Osteoblast (primary cell): ENCODE data around the gene FOXN4. TPM values are rescaled to one million over a fixed set of nuclear protein-coding genes. Genes with fewer than 3 reads are reported as not detected.

ENCODE experiments used
- DNase-seq: peaks from one replicate; pipeline ENCODE4 v3.0.0; 2011; ENCODE audit warnings: low spot score, mixed read lengths; ENCODE audit not compliant: insufficient read length; ENCODE audit errors: missing footprints
- H2AFZ ChIP-seq: 2 replicates; pipeline ENCODE4 v1.6.0; 2011; ENCODE audit warnings: mild to moderate bottlenecking, low read length
- H3K27ac ChIP-seq: 2 replicates; pipeline ENCODE4 v1.5.1; 2011; ENCODE audit warnings: mild to moderate bottlenecking, low read depth, low read length, moderate library complexity
- H3K27me3 ChIP-seq: 2 replicates; pipeline ENCODE4 v1.6.0; 2012; ENCODE audit warnings: mild to moderate bottlenecking, control low read depth, inconsistent platforms, low read length, moderate library complexity; ENCODE audit not compliant: insufficient read depth
- H3K36me3 ChIP-seq: 2 replicates; pipeline ENCODE4 v1.5.1; 2011; ENCODE audit warnings: mild to moderate bottlenecking, low read length, control low read depth, moderate library complexity; ENCODE audit not compliant: insufficient read depth
- H3K4me1 ChIP-seq: 2 replicates; pipeline ENCODE4 v1.5.1; 2011; ENCODE audit warnings: mild to moderate bottlenecking, low read length, control low read depth, moderate library complexity; ENCODE audit not compliant: insufficient read depth
- H3K4me2 ChIP-seq: 2 replicates; pipeline ENCODE4 v1.6.0; 2011; ENCODE audit warnings: mild to moderate bottlenecking, low read length; ENCODE audit not compliant: insufficient read depth
- H3K4me3 ChIP-seq: fragments of 200-600 bp; sonication (generic); 3 replicates; pipeline ENCODE4 v1.5.1; 2012; ENCODE audit warnings: mild to moderate bottlenecking, low read length, inconsistent platforms; ENCODE audit not compliant: insufficient read depth
- H3K79me2 ChIP-seq: 2 replicates; pipeline ENCODE4 v1.6.0; 2012; ENCODE audit warnings: mild to moderate bottlenecking, low read length, control low read depth, inconsistent platforms; ENCODE audit not compliant: insufficient read depth
- H3K9me3 ChIP-seq: 2 replicates; pipeline ENCODE4 v1.5.1; 2011; ENCODE audit warnings: low read depth, low read length, control low read depth
- H4K20me1 ChIP-seq: 2 replicates; pipeline ENCODE4 v1.6.0; 2012; ENCODE audit warnings: mild to moderate bottlenecking, low read length, control low read depth; ENCODE audit not compliant: insufficient read depth
- CTCF ChIP-seq: IDR thresholded peaks from 2 replicates; pipeline ENCODE4 v1.5.1; 2011; ENCODE audit warnings: mild to moderate bottlenecking, low read depth, low read length, moderate library complexity; ENCODE audit errors: extremely low read depth
- total RNA-seq: library from RNA; depleted of rRNA; stranded (reverse); fragments of >200 nt; gene quantifications from 2 replicates; pipeline ENCODE4 v1.2.3, GENCODE V29; 2012

Gene FOXN4
- total RNA-seq, 1 donor = not detected

GRCh38 chr12:109241936-109242335, 67.1 kb downstream of the FOXN4 start:
- no peak for TF ChIP-seq CTCF
- DNase-seq = no peak
- Histone ChIP-seq H3K36me3 (no peaks in the 10 kb centered on the region), H3K27me3 (no peaks in the 10 kb centered on the region), H4K20me1 (no peaks in the 10 kb centered on the region), H3K9me3 (no peaks in the 10 kb centered on the region), H2AFZ (no peak overlapping the region), H3K79me2 (no peaks in the 10 kb centered on the region), H3K4me2 (no peak overlapping the region), H3K27ac (no peak overlapping the region), H3K4me3 (no peak overlapping the region), H3K4me1 (no peaks in the 10 kb centered on the region)

DNA sequence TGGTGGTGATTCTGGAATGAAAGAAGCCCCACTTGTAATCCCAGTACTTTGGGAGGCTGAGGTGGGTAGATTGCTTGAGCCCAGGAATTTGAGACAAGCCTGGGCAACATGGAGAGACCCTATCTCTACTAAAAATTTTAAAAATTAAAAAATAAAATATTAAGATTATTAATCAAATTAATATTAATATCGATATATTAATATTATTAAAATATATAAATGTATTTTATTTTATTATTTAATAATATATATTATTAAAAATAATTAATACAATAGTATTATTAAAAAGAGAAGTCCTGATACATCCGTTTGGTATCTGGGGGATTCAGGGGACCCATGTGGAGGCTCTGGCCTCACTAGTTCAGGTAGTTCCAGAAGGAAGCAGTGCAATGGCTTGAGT, 68.7 kb downstream of the FOXN4 start:
- DNase-seq = no peak
- no peaks in the 10 kb centered on the region for H3K79me2 ChIP-seq
- H3K4me3 ChIP-seq = no peak overlapping the region
- no peak for TF ChIP-seq CTCF
- H3K27ac ChIP-seq = no peak overlapping the region
- no peak overlapping the region for H3K4me2 ChIP-seq
- no peaks in the 10 kb centered on the region for H3K4me1 ChIP-seq
- H3K27me3 ChIP-seq = no peaks in the 10 kb centered on the region
- no peaks in the 10 kb centered on the region for H4K20me1 ChIP-seq
- no peaks in the 10 kb centered on the region for H3K9me3 ChIP-seq
- no peaks in the 10 kb centered on the region for H3K36me3 ChIP-seq
- H2AFZ ChIP-seq = no peak overlapping the region

GRCh38 chr12:109239691-109240090, 69.4 kb downstream of the FOXN4 start:
- no peak for DNase-seq
- H3K4me1 ChIP-seq = no peaks in the 10 kb centered on the region
- H2AFZ ChIP-seq = no peak overlapping the region
- H3K4me3 ChIP-seq = no peak overlapping the region
- H3K36me3 ChIP-seq = no peaks in the 10 kb centered on the region
- no peak for TF ChIP-seq CTCF
- no peak overlapping the region for H3K27ac ChIP-seq
- no peaks in the 10 kb centered on the region for H3K27me3 ChIP-seq
- H3K4me2 ChIP-seq = no peak overlapping the region
- H3K9me3 ChIP-seq = no peaks in the 10 kb centered on the region
- H3K79me2 ChIP-seq = no peaks in the 10 kb centered on the region
- H4K20me1 ChIP-seq = no peaks in the 10 kb centered on the region

- no peak for DNase-seq
These were observed 69.9 kb downstream of the FOXN4 start for GRCh38 chr12:109239179-109239578.

More at GRCh38 chr12:109239179-109239578, 69.9 kb downstream of the FOXN4 start:
- Histone ChIP-seq H3K79me2 (no peaks in the 10 kb centered on the region), H3K4me3 (no peak overlapping the region), H4K20me1 (no peaks in the 10 kb centered on the region), H3K9me3 (no peaks in the 10 kb centered on the region), H2AFZ (no peak overlapping the region), H3K36me3 (no peaks in the 10 kb centered on the region), H3K4me2 (no peak overlapping the region), H3K4me1 (no peaks in the 10 kb centered on the region), H3K27me3 (no peaks in the 10 kb centered on the region), H3K27ac (no peak overlapping the region)
- no peak for TF ChIP-seq CTCF
